Fibroblast of lung (primary cell): Measurements from ENCODE around the gene PSTPIP2. TPM values are rescaled to one million over a fixed set of nuclear protein-coding genes. Genes with fewer than 3 reads are reported as not detected.

ENCODE experiments used
- DNase-seq, 2 donors: peaks; one replicate each; pipeline versions ENCODE4 v3.0.0 to v3.0.0-alpha.2; 2010; ENCODE audit warnings: low read depth in 2 of 2
- H2AFZ ChIP-seq: 2 replicates; pipeline ENCODE4 v1.5.1; 2012; ENCODE audit warnings: low read length, control low read depth, inconsistent platforms
- H3K27ac ChIP-seq: 2 replicates; pipeline ENCODE4 v1.5.1; 2011; ENCODE audit warnings: low read length, control low read depth; ENCODE audit not compliant: insufficient read depth
- H3K27me3 ChIP-seq: 2 replicates; pipeline ENCODE4 v1.5.1; 2011; ENCODE audit warnings: mild to moderate bottlenecking, low read length; ENCODE audit not compliant: control insufficient read depth, insufficient read depth
- H3K36me3 ChIP-seq: 2 replicates; pipeline ENCODE4 v1.5.1; 2011; ENCODE audit warnings: low read length; ENCODE audit not compliant: control insufficient read depth, insufficient read depth
- H3K4me1 ChIP-seq: 2 replicates; pipeline ENCODE4 v1.5.1; 2011; ENCODE audit warnings: low read length; ENCODE audit not compliant: control insufficient read depth, insufficient read depth; ENCODE audit errors: extremely low read depth
- H3K4me2 ChIP-seq: 2 replicates; pipeline ENCODE4 v1.5.1; 2011; ENCODE audit warnings: low read length, control low read depth; ENCODE audit not compliant: insufficient read depth; ENCODE audit errors: extremely low read depth
- H3K4me3 ChIP-seq, 4 experiments: fragments of 200-600 bp in 1 of 4; sonication (generic) in 1 of 4; replicated peaks in 1 of 4; 2 replicates each; pipeline ENCODE4 v1.5.1; 2011 to 2016; ENCODE audit warnings: low read length in 4 of 4, low read depth in 3 of 4, mild to moderate bottlenecking in 3 of 4, control low read depth in 2 of 4, inconsistent platforms in 1 of 4, mixed read lengths in 1 of 4; ENCODE audit not compliant: insufficient read depth in 1 of 4; ENCODE audit errors: control extremely low read depth in 1 of 4
- H3K79me2 ChIP-seq: 2 replicates; pipeline ENCODE4 v1.5.1; 2012; ENCODE audit warnings: mild to moderate bottlenecking, low read length, inconsistent platforms; ENCODE audit not compliant: control insufficient read depth, insufficient read depth
- H3K9ac ChIP-seq: 2 replicates; pipeline ENCODE4 v1.5.1; 2011; ENCODE audit warnings: mild to moderate bottlenecking, low read length, control low read depth; ENCODE audit not compliant: insufficient read depth
- H3K9me3 ChIP-seq: 2 replicates; pipeline ENCODE4 v1.5.1; 2012; ENCODE audit warnings: low read depth, low read length; ENCODE audit not compliant: control insufficient read depth, insufficient read depth
- H4K20me1 ChIP-seq: 2 replicates; pipeline ENCODE4 v1.5.1; 2011; ENCODE audit warnings: low read length; ENCODE audit not compliant: control insufficient read depth, insufficient read depth; ENCODE audit errors: extremely low read depth
- CTCF ChIP-seq, 2 donors: IDR thresholded peaks in 1 of 2; conservative IDR thresholded peaks in 1 of 2; 1 replicate in 1 of 2; 2 replicates in 1 of 2; pipeline ENCODE4 v1.5.1; 2011 to 2012; ENCODE audit warnings: low read length in 2 of 2, control low read depth in 1 of 2, inconsistent platforms in 1 of 2, low read depth in 1 of 2, mild to moderate bottlenecking in 1 of 2
- EZH2 ChIP-seq: IDR thresholded peaks from 2 replicates; pipeline ENCODE4 v1.5.1; 2012; ENCODE audit warnings: low read length, control low read depth, mild to moderate bottlenecking; ENCODE audit errors: missing control alignments
- polyA plus RNA-seq, 2 donors: library from polyadenylated mRNA; depleted of rRNA in 1 of 2; stranded (reverse) in 1 of 2; unstranded in 1 of 2; fragments of >200 nt; gene quantifications; 2 replicates each; pipeline ENCODE4 v1.2.1, GENCODE V29; 2011 to 2012; ENCODE audit warnings: missing spikeins in 1 of 2
- total RNA-seq: library from RNA; depleted of rRNA; stranded (reverse); fragments of >200 nt; gene quantifications from 2 replicates; pipeline ENCODE4 v1.2.1, GENCODE V29; 2014

The PSTPIP2 gene
- total and polyA plus RNA-seq, 2 donors (not counting 1 experiment from before 2014, with no cell fraction given), result 13.4 to 18.4 TPM

GRCh38 chr18:46046688-46047087 lies 25.4 kb downstream of the PSTPIP2 start:
- H2AFZ ChIP-seq, result no peak overlapping the region
- H3K27me3 ChIP-seq, result no peaks in the 10 kb centered on the region
- TF ChIP-seq EZH2 (no peak), CTCF (conservative IDR thresholded peaks at IDR 0.05 in 1 of 2, IDR thresholded peaks at IDR 0.05 in 1 of 2; ENCODE audit: low read depth in 1 of 2, low read length in 2 of 2) (no peak)
- no peak overlapping the region for H3K4me2 ChIP-seq
- H3K9me3 ChIP-seq, result no peaks in the 10 kb centered on the region
- no peak for DNase-seq
- H4K20me1 ChIP-seq, result no peaks in the 10 kb centered on the region
- H3K79me2 ChIP-seq, result no peaks in the 10 kb centered on the region
- no peaks in the 10 kb centered on the region for H3K4me1 ChIP-seq
- H3K36me3 ChIP-seq, result no peaks in the 10 kb centered on the region
- H3K9ac ChIP-seq, result no peak overlapping the region
- H3K4me3 ChIP-seq, result no peak overlapping the region
- H3K27ac ChIP-seq, result no peak overlapping the region

- H3K4me2 ChIP-seq, result no peak overlapping the region
- H2AFZ ChIP-seq, result no peak overlapping the region
- H3K27me3 ChIP-seq, result no peaks in the 10 kb centered on the region
- no peaks in the 10 kb centered on the region for H3K4me1 ChIP-seq
- H3K36me3 ChIP-seq, result no peaks in the 10 kb centered on the region
- no peak for TF ChIP-seq EZH2
- no peak for TF ChIP-seq CTCF (conservative IDR thresholded peaks at IDR 0.05 in 1 of 2, IDR thresholded peaks at IDR 0.05 in 1 of 2; ENCODE audit: low read depth in 1 of 2, low read length in 2 of 2)
- no peak overlapping the region for H3K27ac ChIP-seq
- no peak for DNase-seq
- H3K4me3 ChIP-seq, result no peak overlapping the region
- no peaks in the 10 kb centered on the region for H4K20me1 ChIP-seq
- H3K9ac ChIP-seq, result no peak overlapping the region
- H3K9me3 ChIP-seq, result no peaks in the 10 kb centered on the region
- H3K79me2 ChIP-seq, result no peaks in the 10 kb centered on the region
Measured at GRCh38 chr18:46046126-46046525, 25.9 kb downstream of the PSTPIP2 start.

GRCh38 chr18:46042571-46043123 lies 29.4 kb downstream of the PSTPIP2 start:
- H3K9me3 ChIP-seq, result no peaks in the 10 kb centered on the region
- no peak overlapping the region for H3K27ac ChIP-seq
- no peaks in the 10 kb centered on the region for H3K79me2 ChIP-seq
- no peaks in the 10 kb centered on the region for H4K20me1 ChIP-seq
- no peak overlapping the region for H3K4me3 ChIP-seq
- H3K36me3 ChIP-seq, result no peaks in the 10 kb centered on the region
- H2AFZ ChIP-seq, result no peak overlapping the region
- H3K4me2 ChIP-seq, result no peak overlapping the region
- TF ChIP-seq EZH2, result no peak
- no peak for TF ChIP-seq CTCF (conservative IDR thresholded peaks at IDR 0.05 in 1 of 2, IDR thresholded peaks at IDR 0.05 in 1 of 2; ENCODE audit: low read depth in 1 of 2, low read length in 2 of 2)
- DNase-seq, result peak; percentile 70 to 83
- H3K4me1 ChIP-seq, result no peaks in the 10 kb centered on the region
- no peak overlapping the region for H3K9ac ChIP-seq
- no peaks in the 10 kb centered on the region for H3K27me3 ChIP-seq
